GM18507 (cell line): Measurements from ENCODE around the gene POLE3.

ENCODE experiments used
- DNase-seq: peaks from one replicate; pipeline ENCODE4 v3.0.0; 2011; ENCODE audit warnings: low read depth; ENCODE audit not compliant: insufficient read length; ENCODE audit errors: extremely low spot score
- FAIRE-seq: peaks from 2 replicates; lab custom pipeline; 2011; peaks lifted over from hg19 to GRCh38; lab: Jason Lieb, UNC

POLE3 gene

GRCh38 chr9:113360242-113360842, 50.1 kb downstream of the POLE3 start:
- no peak for DNase-seq
- no peak for FAIRE-seq

- no peak for DNase-seq
- FAIRE-seq, result no peak
These were observed 51.1 kb downstream of the POLE3 start for GRCh38 chr9:113359385-113359784.
